Adrenal gland (tissue), 12 donors: ENCODE measurements around the gene TPST1. TPM values are rescaled to one million over a fixed set of nuclear protein-coding genes. Genes with fewer than 3 reads are reported as not detected.

Experiments
- DNase-seq, 7 donors: peaks; one replicate each; pipeline ENCODE4 v3.0.0-alpha.2; 2019 to 2020
- H3K27ac ChIP-seq, 5 donors: fragments of 200-600 bp; sonication (generic) in 4 of 5; 1 replicate in 3 of 5; 2 replicates in 2 of 5; pipeline versions ENCODE4 v1.5.1 to v1.8.0; 2016 to 2020; ENCODE audit warnings: mild to moderate bottlenecking in 1 of 5
- H3K27me3 ChIP-seq: fragments of 200-600 bp; 2 replicates; pipeline ENCODE4 v1.8.0; 2021
- H3K36me3 ChIP-seq, 2 donors: fragments of 200-600 bp; replicated peaks in 1 of 2; 1 replicate in 1 of 2; 2 replicates in 1 of 2; pipeline versions ENCODE4 v1.5.1 to v1.8.0; 2018 to 2022
- H3K4me1 ChIP-seq, 2 donors: fragments of 200-600 bp; replicated peaks in 1 of 2; 1 replicate in 1 of 2; 2 replicates in 1 of 2; pipeline versions ENCODE4 v1.5.1 to v1.8.0; 2018 to 2021
- H3K4me3 ChIP-seq, 4 donors: fragments of 200-600 bp; sonication (generic) in 3 of 4; one replicate each; pipeline ENCODE4 v1.5.1; 2016 to 2018
- H3K9me3 ChIP-seq, 3 donors: fragments of 200-600 bp; sonication (generic) in 1 of 3; replicated peaks in 1 of 3; 1 replicate in 2 of 3; 2 replicates in 1 of 3; pipeline versions ENCODE4 v1.5.1 to v1.8.0; 2016 to 2021
- POLR2A ChIP-seq, 2 donors: fragments of 450-650 bp; IDR thresholded peaks; one replicate each; pipeline ENCODE4 v1.6.1; 2017; ENCODE audit warnings: antibody characterized with exemption in 2 of 2, mild to moderate bottlenecking in 2 of 2, moderate library complexity in 1 of 2
- WGBS, 4 donors: extraction: QIAGEN DNeasy Blood & Tissue Kit in 2 of 4; methylation state at CpG; one replicate each; pipeline versions ENCODE4 v1.1.5 to v1.1.7; 2013 to 2017; 5-methylcytosine and 5-hydroxymethylcytosine counted together
- intact Hi-C, 2 donors: fragments of 100-400 bp; cut with DNase I; formaldehyde crosslinking; loops; one replicate each; pipeline versions ENCODE4 v1.14.1 to v1.15.0; 2022 to 2023
- polyA plus RNA-seq, 3 donors: library from polyadenylated mRNA; stranded (reverse); fragments of 200-250 nt in 2 of 3; fragments of 350-450 nt in 1 of 3; fragmentation: Illumina TruSeq in 1 of 3; extraction: RNeasy Lipid Tissue Mini Kit (QIAGEN cat#74804) in 1 of 3; gene quantifications; one replicate each; pipeline ENCODE4 v1.2.3, GENCODE V29; 2013 to 2014
- total RNA-seq, 9 donors: library from RNA; depleted of rRNA in 4 of 9; stranded (reverse); fragments of >200 nt in 4 of 9; fragments of 120-200 nt in 1 of 9; fragmentation: NEBNext Ultra II Directional in 1 of 9; extraction: Animal tissue kit (Norgen Biotek cat#: 25700) in 1 of 9; gene quantifications; one replicate each; pipeline versions ENCODE4 v1.1.0 to v1.2.4, GENCODE V29; 2013 to 2023
- TF ChIP-seq, protein P1 (sequence below), 6 experiments: fragments of 450-650 bp in 4 of 6; fragments of 200-600 bp in 2 of 6; sonication (generic) in 1 of 6; IDR thresholded peaks; 1 replicate in 5 of 6; 2 replicates in 1 of 6; pipeline versions ENCODE4 v1.5.1 to v1.8.0; 2016 to 2021; ENCODE audit warnings: antibody characterized with exemption in 6 of 6, mild to moderate bottlenecking in 2 of 6, moderate library complexity in 1 of 6
- donor health status: healthy with polysubstance abuse.
- donor health status: Bipolar disorder and iron deficiency.
- donor health status: DM: yes; HTN: yes; CAD: no.
- donor health status: DM: no; HTN: no; CAD: no.
- donor health status: DM: no; HTN: no; CAD: no.
- donor health status: DM: yes; HTN: yes; CAD: no.

TPST1 gene
- total and polyA plus RNA-seq, 12 donors = 6.8 to 70.2 (median 27.2) TPM

DNA sequence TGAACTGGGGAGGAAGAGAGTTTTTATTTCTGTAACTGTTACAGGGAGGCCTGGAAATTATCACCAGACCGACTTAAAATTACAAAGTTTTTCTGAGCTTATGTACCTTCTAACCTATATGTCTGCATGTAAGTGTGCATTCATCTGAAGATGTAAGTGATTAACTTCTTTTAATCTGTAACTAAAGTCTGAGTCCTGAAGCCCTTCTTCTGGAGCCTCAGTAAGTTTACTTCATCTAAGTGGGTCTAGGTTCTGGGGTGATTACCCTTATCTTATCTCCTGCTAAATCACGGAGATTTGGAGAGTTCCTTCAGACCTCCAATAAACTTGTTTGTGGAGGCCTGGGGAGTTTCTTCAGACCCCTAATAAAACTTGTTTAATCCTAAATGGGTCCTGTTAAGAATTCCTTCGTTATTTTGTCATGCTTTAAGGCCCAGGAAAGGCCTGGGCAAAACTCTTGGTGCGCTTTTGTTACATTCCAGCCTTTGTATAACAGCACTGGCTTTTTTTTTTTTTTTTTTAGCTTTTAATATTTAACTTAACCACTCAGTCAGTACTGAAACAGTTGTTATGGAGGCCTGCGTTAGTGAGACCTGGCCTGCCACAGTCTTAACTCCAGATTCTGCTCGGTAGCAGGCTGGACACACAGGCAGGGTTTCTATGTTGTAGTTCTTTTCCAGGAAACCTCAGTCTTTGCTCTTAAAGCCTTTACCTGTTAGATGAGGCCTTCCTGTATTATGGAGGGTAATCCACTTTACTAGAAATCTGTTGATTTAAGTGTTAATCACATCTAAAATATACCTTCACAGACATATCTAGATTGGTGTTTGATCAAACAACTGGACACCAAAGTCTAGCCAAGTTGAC, 33.0 kb downstream of the TPST1 start:
- no peak overlapping the region for H3K27ac ChIP-seq

DNA sequence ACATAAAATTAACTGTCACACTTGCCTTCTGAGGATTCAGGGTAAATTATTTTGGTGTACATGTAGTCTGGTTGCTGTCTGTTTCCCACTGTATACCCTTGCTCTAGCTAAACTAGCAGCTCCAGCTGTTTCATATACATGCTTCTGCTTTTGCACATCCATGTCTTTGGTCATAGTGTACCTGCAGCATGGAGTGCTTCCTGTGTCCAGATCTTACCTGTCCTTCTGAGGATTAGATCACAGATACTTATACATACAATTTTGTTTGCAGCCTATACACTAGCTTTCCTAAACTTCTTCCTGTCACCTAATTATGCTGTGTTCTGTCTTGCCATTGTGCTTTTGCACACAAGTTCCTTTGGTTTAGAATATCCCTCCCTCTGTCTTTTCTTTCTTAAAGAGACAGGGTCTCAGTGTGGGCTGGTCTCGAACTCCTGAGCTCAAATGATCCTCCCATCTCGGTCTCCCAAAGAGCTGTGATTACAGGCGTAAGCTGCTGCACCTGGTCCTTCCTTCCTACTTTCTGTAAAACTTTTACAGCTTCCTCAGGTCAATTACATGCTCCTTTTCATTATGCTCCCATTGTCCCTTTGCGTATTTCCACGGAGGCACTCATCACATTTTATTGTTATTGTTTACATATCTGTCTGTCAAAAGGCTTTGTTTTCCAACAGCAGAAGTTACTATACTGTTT, 33.8 kb downstream of the TPST1 start:
- Histone ChIP-seq H3K27me3 (no peaks in the 10 kb centered on the region), H3K9me3 (no peaks in the 10 kb centered on the region), H3K36me3 (no peaks in the 10 kb centered on the region), H3K27ac (no peak overlapping the region), H3K4me1 (peaks cover 0 to 4% of the 10 kb centered on the region in 2 donors), H3K4me3 (no peak overlapping the region)
- intact Hi-C loops = no loop called here
- DNase-seq = no peak
- WGBS, 4 donors = 80 to 88% (median 86%) methylated on average over 5 of the region's 5 CpGs
- no peak for TF ChIP-seq POLR2A (IDR thresholded peaks at IDR 0.05)
- TF ChIP-seq, protein P1, sequence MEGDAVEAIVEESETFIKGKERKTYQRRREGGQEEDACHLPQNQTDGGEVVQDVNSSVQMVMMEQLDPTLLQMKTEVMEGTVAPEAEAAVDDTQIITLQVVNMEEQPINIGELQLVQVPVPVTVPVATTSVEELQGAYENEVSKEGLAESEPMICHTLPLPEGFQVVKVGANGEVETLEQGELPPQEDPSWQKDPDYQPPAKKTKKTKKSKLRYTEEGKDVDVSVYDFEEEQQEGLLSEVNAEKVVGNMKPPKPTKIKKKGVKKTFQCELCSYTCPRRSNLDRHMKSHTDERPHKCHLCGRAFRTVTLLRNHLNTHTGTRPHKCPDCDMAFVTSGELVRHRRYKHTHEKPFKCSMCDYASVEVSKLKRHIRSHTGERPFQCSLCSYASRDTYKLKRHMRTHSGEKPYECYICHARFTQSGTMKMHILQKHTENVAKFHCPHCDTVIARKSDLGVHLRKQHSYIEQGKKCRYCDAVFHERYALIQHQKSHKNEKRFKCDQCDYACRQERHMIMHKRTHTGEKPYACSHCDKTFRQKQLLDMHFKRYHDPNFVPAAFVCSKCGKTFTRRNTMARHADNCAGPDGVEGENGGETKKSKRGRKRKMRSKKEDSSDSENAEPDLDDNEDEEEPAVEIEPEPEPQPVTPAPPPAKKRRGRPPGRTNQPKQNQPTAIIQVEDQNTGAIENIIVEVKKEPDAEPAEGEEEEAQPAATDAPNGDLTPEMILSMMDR (IDR thresholded peaks at IDR 0.05) = no peak

More for the DNA sequence above, 33.0 kb downstream of the TPST1 start:
- Histone ChIP-seq H3K4me3 (no peak overlapping the region), H3K4me1 (peaks cover 0 to 4% of the 10 kb centered on the region in 2 donors), H3K27me3 (no peaks in the 10 kb centered on the region), H3K9me3 (no peaks in the 10 kb centered on the region), H3K36me3 (no peaks in the 10 kb centered on the region)
- intact Hi-C loops = no loop called here
- no peak for DNase-seq
- TF ChIP-seq, protein P1 (IDR thresholded peaks at IDR 0.05) = no peak
- no peak for TF ChIP-seq POLR2A (IDR thresholded peaks at IDR 0.05)
- WGBS, 4 donors = 70 to 81% (median 75%) methylated on average over 6 of the region's 6 CpGs

DNA sequence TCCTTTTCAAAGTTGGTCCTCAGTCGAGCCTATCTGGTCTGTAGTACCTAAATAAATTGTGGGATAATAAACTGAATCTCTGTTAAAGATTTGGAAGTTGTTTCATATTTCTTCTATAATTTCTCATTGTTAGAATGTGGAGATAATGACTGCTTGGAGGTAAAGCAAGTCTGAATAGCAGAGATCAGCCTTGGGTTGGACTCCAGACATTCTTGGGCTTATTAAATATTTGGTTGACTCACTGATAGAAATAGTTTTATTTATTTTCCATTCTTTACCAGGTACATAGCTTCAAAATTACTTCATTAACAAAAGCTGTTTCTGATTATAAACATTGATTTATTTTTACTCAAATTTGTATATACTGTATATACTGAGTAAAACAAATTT, 34.3 kb downstream of the TPST1 start:
- H3K27ac ChIP-seq = no peak overlapping the region
- DNase-seq = peak in 1 of 7 donors; percentile 23
- WGBS, 4 donors = 66 to 90% (median 78%) methylated on average over 1 of the region's 1 CpG
- no peak overlapping the region for H3K4me3 ChIP-seq
- TF ChIP-seq, protein P1 (IDR thresholded peaks at IDR 0.05) = no peak
- TF ChIP-seq POLR2A (IDR thresholded peaks at IDR 0.05) = no peak
- H3K36me3 ChIP-seq = no peaks in the 10 kb centered on the region
- peaks cover 0 to 4% of the 10 kb centered on the region in 2 donors for H3K4me1 ChIP-seq
- no peaks in the 10 kb centered on the region for H3K9me3 ChIP-seq
- intact Hi-C loops = no loop called here
- H3K27me3 ChIP-seq = no peaks in the 10 kb centered on the region

DNA sequence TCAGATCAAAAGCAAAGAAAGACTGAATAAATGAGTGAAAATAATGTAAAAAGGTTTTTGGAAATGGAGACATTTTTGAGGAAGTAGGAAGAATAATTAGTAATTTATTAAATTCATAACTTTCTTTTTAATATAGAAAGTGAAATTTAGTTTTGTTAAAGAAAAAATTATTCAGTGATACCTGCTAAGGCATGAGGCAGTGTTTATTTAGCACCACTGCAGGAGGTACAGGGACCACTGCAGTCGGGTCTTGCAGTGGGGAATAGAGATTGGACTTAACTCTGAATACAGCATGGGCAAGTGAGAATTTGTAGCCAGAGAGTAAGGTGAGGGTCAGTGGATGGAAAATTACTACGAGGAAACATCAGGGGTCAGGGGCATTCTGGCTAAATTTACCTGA, 39.9 kb downstream of the TPST1 start:
- intact Hi-C loops = no loop called here
- no peaks in the 10 kb centered on the region for H3K36me3 ChIP-seq
- TF ChIP-seq POLR2A (IDR thresholded peaks at IDR 0.05) = no peak
- TF ChIP-seq, protein P1 (IDR thresholded peaks at IDR 0.05) = no peak
- H3K27me3 ChIP-seq = no peaks in the 10 kb centered on the region
- H3K27ac ChIP-seq = no peak overlapping the region
- no peaks in the 10 kb centered on the region for H3K4me1 ChIP-seq
- no peaks in the 10 kb centered on the region for H3K9me3 ChIP-seq
- no peak overlapping the region for H3K4me3 ChIP-seq
- no peak for DNase-seq
- WGBS, 4 donors = 57 to 74% (median 69%) methylated on average over 2 of the region's 2 CpGs
